H1 (cell line): ENCODE measurements around the gene ETV2. TPM values are rescaled to one million over a fixed set of nuclear protein-coding genes. Genes with fewer than 3 reads are reported as not detected.

ENCODE experiments used
- CTCF ChIA-PET: fragments of 300-600 bp; sonication (Branson Sonifier 250); formaldehyde crosslinking; loops from one replicate; lab custom pipeline; 2021; ENCODE audit not compliant: partially characterized antibody; lab: Charles Lee
- POLR2A ChIA-PET: fragments of 300-600 bp; sonication (Branson Sonifier 250); formaldehyde crosslinking; loops from one replicate; lab custom pipeline; 2021; ENCODE audit warnings: inconsistent platforms; ENCODE audit not compliant: partially characterized antibody; lab: Charles Lee
- DNase-seq, 2 experiments: peaks; one replicate each; pipeline versions ENCODE4 v3.0.0 to v3.0.0-alpha.2; 2010 to 2022; ENCODE audit warnings: low spot score in 2 of 2, low read depth in 1 of 2, mixed read lengths in 1 of 2
- FAIRE-seq: peaks from 2 replicates; lab custom pipeline; 2011; peaks lifted over from hg19 to GRCh38; lab: Jason Lieb, UNC
- H2AFZ ChIP-seq: 2 replicates; pipeline ENCODE4 v1.8.1; 2012; ENCODE audit warnings: low read length, inconsistent platforms
- H2AK5ac ChIP-seq: 2 replicates; pipeline ENCODE4 v1.6.1; 2013; ENCODE audit warnings: low read depth, low read length
- H2BK120ac ChIP-seq: replicated peaks from 2 replicates; pipeline ENCODE3; 2013; ENCODE audit warnings: low read depth, low read length, inconsistent platforms
- H2BK12ac ChIP-seq: 2 replicates; pipeline ENCODE4 v1.6.1; 2013; ENCODE audit warnings: low read depth, low read length
- H2BK15ac ChIP-seq: 2 replicates; pipeline ENCODE4 v1.6.1; 2013; ENCODE audit warnings: low read length
- H2BK20ac ChIP-seq: 2 replicates; pipeline ENCODE4 v1.6.1; 2013; ENCODE audit warnings: low read length
- H2BK5ac ChIP-seq: 2 replicates; pipeline ENCODE4 v1.6.1; 2013; ENCODE audit warnings: low read depth, low read length
- H3K14ac ChIP-seq: 2 replicates; pipeline ENCODE4 v1.6.1; 2013; ENCODE audit warnings: inconsistent platforms; ENCODE audit not compliant: insufficient read length
- H3K18ac ChIP-seq: 2 replicates; pipeline ENCODE4 v1.6.1; 2013; ENCODE audit warnings: low read length; ENCODE audit errors: extremely low read depth
- H3K23ac ChIP-seq: 2 replicates; pipeline ENCODE4 v1.6.1; 2013; ENCODE audit warnings: inconsistent platforms; ENCODE audit not compliant: insufficient read length
- H3K23me2 ChIP-seq: 2 replicates; pipeline ENCODE4 v1.6.1; 2013; ENCODE audit warnings: low read depth, low read length
- H3K27ac ChIP-seq: 2 replicates; pipeline ENCODE4 v1.6.1; 2011; ENCODE audit warnings: low read depth, low read length, inconsistent platforms
- H3K27me3 ChIP-seq, 4 experiments: replicated peaks in 1 of 4; 1 replicate in 1 of 4; 2 replicates in 3 of 4; pipeline versions ENCODE4 v1.6.1 to v1.8.1; 2011 to 2013; ENCODE audit warnings: low read length in 3 of 4, mild to moderate bottlenecking in 3 of 4, inconsistent platforms in 2 of 4, mixed read lengths in 2 of 4, moderate library complexity in 1 of 4; ENCODE audit not compliant: control insufficient read depth in 3 of 4, insufficient read depth in 3 of 4; ENCODE audit errors: extremely low read depth in 1 of 4
- H3K36me3 ChIP-seq, 4 experiments: 2 replicates each; pipeline versions ENCODE4 v1.6.1 to v1.8.1; 2011 to 2013; ENCODE audit warnings: mild to moderate bottlenecking in 4 of 4, low read length in 3 of 4, moderate library complexity in 2 of 4, control low read depth in 1 of 4, inconsistent platforms in 1 of 4; ENCODE audit not compliant: insufficient read depth in 4 of 4, control insufficient read depth in 2 of 4
- H3K4ac ChIP-seq: replicated peaks from 2 replicates; pipeline ENCODE3; 2013; ENCODE audit warnings: low read length, low read depth, mixed read lengths, inconsistent platforms; ENCODE audit not compliant: insufficient read length
- H3K4me1 ChIP-seq, 4 experiments: replicated peaks in 1 of 4; 1 replicate in 1 of 4; 2 replicates in 3 of 4; pipeline versions ENCODE4 v1.6.1 to v1.8.1; 2011 to 2013; ENCODE audit warnings: low read length in 3 of 4, inconsistent platforms in 2 of 4, mixed read lengths in 1 of 4; ENCODE audit not compliant: insufficient read depth in 4 of 4, control insufficient read depth in 3 of 4
- H3K4me2 ChIP-seq, 2 experiments: 2 replicates each; pipeline versions ENCODE4 v1.6.1 to v1.8.1; 2011 to 2013; ENCODE audit warnings: low read depth in 2 of 2, low read length in 2 of 2, control low read depth in 1 of 2, inconsistent platforms in 1 of 2, mild to moderate bottlenecking in 1 of 2; ENCODE audit not compliant: insufficient read depth in 1 of 2
- H3K4me3 ChIP-seq, 4 experiments: fragments of 200-600, 300-600 bp in 1 of 4; sonication (generic), shearing (Covaris generic), sonication (Bioruptor Twin) in 1 of 4; 2 replicates each; pipeline versions ENCODE4 v1.5.1 to v1.8.1; 2011 to 2016; ENCODE audit warnings: low read length in 4 of 4, low read depth in 3 of 4, control low read depth in 2 of 4, inconsistent platforms in 2 of 4, mild to moderate bottlenecking in 2 of 4, mixed read lengths in 1 of 4, moderate library complexity in 1 of 4; ENCODE audit not compliant: insufficient read depth in 2 of 4; ENCODE audit errors: extremely low read depth in 1 of 4
- H3K56ac ChIP-seq: replicated peaks from 2 replicates; pipeline ENCODE3; 2013; ENCODE audit warnings: low read depth, mild to moderate bottlenecking, mixed read lengths, low read length, inconsistent platforms; ENCODE audit not compliant: insufficient read length
- H3K79me1 ChIP-seq: 2 replicates; pipeline ENCODE4 v1.6.1; 2013; ENCODE audit warnings: low read depth, low read length, control low read depth
- H3K79me2 ChIP-seq, 2 experiments: 2 replicates each; pipeline versions ENCODE4 v1.6.1 to v1.8.1; 2012 to 2013; ENCODE audit warnings: low read length in 2 of 2, mild to moderate bottlenecking in 2 of 2, inconsistent platforms in 1 of 2; ENCODE audit not compliant: insufficient read depth in 2 of 2, control insufficient read depth in 1 of 2
- H3K9ac ChIP-seq, 4 experiments: replicated peaks in 1 of 4; 1 replicate in 1 of 4; 2 replicates in 3 of 4; pipeline versions ENCODE4 v1.6.1 to v1.8.1; 2011 to 2013; ENCODE audit warnings: low read depth in 3 of 4, low read length in 3 of 4, control low read depth in 2 of 4, mild to moderate bottlenecking in 2 of 4, moderate library complexity in 2 of 4, inconsistent platforms in 1 of 4; ENCODE audit errors: extremely low read depth in 1 of 4
- H3K9me3 ChIP-seq, 2 experiments: 2 replicates each; pipeline versions ENCODE4 v1.6.1 to v1.8.1; 2012 to 2013; ENCODE audit warnings: mild to moderate bottlenecking in 2 of 2, moderate library complexity in 2 of 2, control low read depth in 1 of 2, inconsistent platforms in 1 of 2, low read depth in 1 of 2, low read length in 1 of 2, mixed read lengths in 1 of 2; ENCODE audit not compliant: insufficient read depth in 2 of 2
- H4K20me1 ChIP-seq, 2 experiments: replicated peaks in 1 of 2; 2 replicates each; pipeline versions ENCODE3 to v1.8.1; 2011 to 2013; ENCODE audit warnings: inconsistent platforms in 2 of 2, low read length in 2 of 2, mild to moderate bottlenecking in 1 of 2; ENCODE audit not compliant: insufficient read depth in 2 of 2, control insufficient read depth in 1 of 2
- H4K5ac ChIP-seq: 2 replicates; pipeline ENCODE4 v1.6.1; 2013; ENCODE audit warnings: low read length, low read depth, mixed read lengths, inconsistent platforms; ENCODE audit not compliant: insufficient read length
- H4K8ac ChIP-seq: 2 replicates; pipeline ENCODE4 v1.8.0; 2013; ENCODE audit warnings: mild to moderate bottlenecking, moderate library complexity, low read length, inconsistent platforms; ENCODE audit not compliant: insufficient read depth; ENCODE audit errors: extremely low read depth
- H4K91ac ChIP-seq: replicated peaks from 2 replicates; pipeline ENCODE3; 2013; ENCODE audit warnings: low read length, mixed read lengths, inconsistent platforms; ENCODE audit not compliant: insufficient read length
- CBX5 ChIP-seq: fragments of 300-800, 300-1000 bp; sonication (generic); IDR thresholded peaks from 2 replicates; pipeline ENCODE4 v1.7.1; 2016; ENCODE audit warnings: antibody characterized with exemption, low read length, low read depth
- EZH2 ChIP-seq: fragments of 200-600 bp; sonication (generic); IDR thresholded peaks from 2 replicates; pipeline ENCODE4 v1.7.1; 2012; ENCODE audit warnings: low read depth, mild to moderate bottlenecking, moderate library complexity, low read length, inconsistent platforms; ENCODE audit not compliant: severe bottlenecking
- RBBP5 ChIP-seq: IDR thresholded peaks from 2 replicates; pipeline ENCODE4 v1.7.1; 2012; ENCODE audit warnings: low read depth, mild to moderate bottlenecking, inconsistent platforms, low read length, moderate library complexity, borderline replicate concordance
- WGBS, 2 experiments: shearing (Covaris generic) in 1 of 2; methylation state at CpG; one replicate each; pipeline versions ENCODE4 v1.1.6 to v1.1.7; 2013 to 2015; ENCODE audit warnings: low lambda C conversion rate in 2 of 2, mixed read lengths in 2 of 2, inconsistent platforms in 1 of 2, low coverage in 1 of 2, missing lambda C conversion rate in 1 of 2; ENCODE audit not compliant: insufficient replicate concordance in 2 of 2, insufficient coverage in 1 of 2, insufficient read length in 1 of 2; ENCODE audit errors: extremely low coverage in 1 of 2, missing lambda C conversion rate in 1 of 2; 5-methylcytosine and 5-hydroxymethylcytosine counted together
- polyA plus RNA-seq, 7 experiments: library from polyadenylated mRNA; depleted of rRNA in 3 of 7; stranded (reverse) in 5 of 7; unstranded in 2 of 7; fragments of >200 nt in 5 of 7; fragments of 200-250 nt in 2 of 7; gene quantifications; 1 replicate in 5 of 7; 2 replicates in 1 of 7; 4 replicates in 1 of 7; pipeline versions ENCODE4 v1.2.1 to v1.2.3, GENCODE V29; 2011 to 2013; ENCODE audit warnings: missing spikeins in 2 of 7, mixed read lengths in 2 of 7
- total RNA-seq: library from RNA; stranded (reverse); fragmentation: NEBNext Ultra II Directional; extraction: Animal tissue kit (Norgen Biotek cat#: 25700); gene quantifications from 2 replicates; pipeline ENCODE4 v1.2.1, GENCODE V29; 2021

ETV2 gene
- total and polyA plus RNA-seq, 2 of the 8 experiments (the other 6 are each of a cell fraction or from before 2014, with no cell fraction given), result 0.88 to 1.3 TPM

- Histone ChIP-seq H3K79me1 (no peaks in the 10 kb centered on the region), H3K9me3 (no peaks in the 10 kb centered on the region), H4K91ac (peak overlapping the region; percentile 31), H4K5ac (no peak overlapping the region), H2BK15ac (peak overlapping the region; percentile 25; the same call in 1 of the 2 replicates), H3K23ac (no peak overlapping the region), H3K4me1 (peaks cover 7 to 30% (median 18%) of the 10 kb centered on the region in 4 experiments), H3K36me3 (peaks cover 0 to 6% (median 2%) of the 10 kb centered on the region in 4 experiments; a peak in 4 of 8 replicates), H4K20me1 (no peaks in the 10 kb centered on the region), H2AK5ac (0 out of 2 replicates have a peak overlapping the region, but pooled peaks have one; percentile 1), H2AFZ (no peak overlapping the region), H3K4me3 (peak overlapping the region in 3 of 4 experiments; percentile 17 to 63 (median 29); a peak in 3 of 8 replicates), H3K4ac (no peak overlapping the region), H3K4me2 (peak overlapping the region; percentile 63 to 85; a peak in 3 of 4 replicates), H3K56ac (no peak overlapping the region), H3K79me2 (no peaks in the 10 kb centered on the region), H4K8ac (peak overlapping the region; percentile 75), H3K23me2 (peaks cover 16% of the 10 kb centered on the region; the same call in 1 of the 2 replicates), H2BK12ac (peak overlapping the region; percentile 81; the same call in 1 of the 2 replicates), H3K18ac (peak overlapping the region; percentile 15; the same call in 1 of the 2 replicates), H2BK120ac (no peak overlapping the region), H2BK20ac (peak overlapping the region; percentile 62; the same call in 1 of the 2 replicates), H3K27ac (no peak overlapping the region), H3K27me3 (peaks cover 0 to 6% (median 3%) of the 10 kb centered on the region in 4 experiments; a peak in 4 of 7 replicates), H2BK5ac (peak overlapping the region; percentile 13; the same call in 1 of the 2 replicates), H3K9ac (no peak overlapping the region), H3K14ac (no peak overlapping the region)
- TF ChIP-seq EZH2 (no peak), RBBP5 (no peak), CBX5 (no peak)
- DNase-seq (peak in 1 of 2 experiments; percentile 51), FAIRE-seq (no peak)
- ChIA-PET POLR2A (interaction anchor here (1.0 to 3.4 kb wide), 8 partner anchors 8 to 132 kb away, joined by 3 to 13 read pairs (median 4); partner anchors contain the start of gene ATP4A), CTCF (interaction anchor here (1.0 to 1.5 kb wide), 3 partner anchors 11 to 29 kb away, joined by 4 read pairs; no protein-coding TSS in a partner anchor)
- WGBS, 2 experiments, result 73% methylated on average over 10 of the region's 10 CpGs; no CpG with 5 or more reads in 1 of the 2 experiments
Observed at GRCh38 chr19:35642312-35642711, 767 bp downstream of the ETV2 start.
